H1 (cell line): ENCODE measurements around the gene MT1F.

Experiments
- RXRA ChIP-seq: IDR thresholded peaks from 2 replicates; pipeline ENCODE4 v1.6.1; 2011; ENCODE audit warnings: low read depth, mild to moderate bottlenecking, low read length, moderate library complexity; ENCODE audit not compliant: insufficient read depth
- SIRT6 ChIP-seq: IDR thresholded peaks from one replicate; pipeline ENCODE4 v1.7.1; 2012; ENCODE audit warnings: low read length, inconsistent platforms
- TAF1 ChIP-seq: IDR thresholded peaks from 2 replicates; pipeline ENCODE4 v1.6.1; 2011; ENCODE audit warnings: mild to moderate bottlenecking, low read depth, low read length

- TF ChIP-seq TAF1: no peak
- TF ChIP-seq SIRT6: no peak
- no peak for TF ChIP-seq RXRA
Measured at GRCh38 chr16:56634715-56635440, 22.9 kb upstream of the MT1F start.
